ENCODE results near the gene MAD2L1. TPM values are rescaled to one million over a fixed set of nuclear protein-coding genes. Genes with fewer than 3 reads are reported as not detected.

The MAD2L1 gene
- total and polyA plus RNA-seq, 2 of the 13 experiments (the other 11 are each of a cell fraction or from before 2014, with no cell fraction given), result 40.6 to 109 TPM

GRCh38 chr4:120043828-120044227 is 22.8 kb downstream of the MAD2L1 start:
- intact Hi-C loops (cut with micrococcal nuclease; ENCODE audit: unreplicated experiment) (no loop called here), in situ Hi-C loops (cut with HindIII; ENCODE audit: extremely low pct_ligation_motif_present, low pct_unique_long_range_greater_than_20kb) (no loop called here)
- Histone ChIP-seq H3K36me3 (replicated peaks in 1 of 2; ENCODE audit: control insufficient read depth in 1 of 2, insufficient read depth in 2 of 2, low read length in 2 of 2) (no peaks in the 10 kb centered on the region), H3K4me2 (ENCODE audit: low read depth, low read length) (no peak overlapping the region; the same call in 1 of the 2 replicates), H2AFZ (ENCODE audit: low read length) (no peak overlapping the region), H3K9ac (ENCODE audit: insufficient read depth, low read depth, low read length) (no peak overlapping the region), H3K27ac (ENCODE audit: extremely low read length, insufficient read depth, low read length) (no peak overlapping the region), H3K4me3 (replicated peaks in 1 of 3; ENCODE audit: insufficient read depth in 1 of 3, low read depth in 2 of 3, low read length in 3 of 3) (peak overlapping the region; percentile 10 to 25 (median 16); a peak in 3 of 6 replicates), H3K9me3 (ENCODE audit: low read length) (no peaks in the 10 kb centered on the region), H3K27me3 (ENCODE audit: control insufficient read depth in 1 of 2, insufficient read depth in 2 of 2, low read length in 2 of 2) (no peaks in the 10 kb centered on the region), H4K20me1 (ENCODE audit: insufficient read depth, low read length) (no peaks in the 10 kb centered on the region), H3K4me1 (ENCODE audit: insufficient read depth, low read length) (no peaks in the 10 kb centered on the region), H3K79me2 (ENCODE audit: insufficient read depth, low read length) (no peaks in the 10 kb centered on the region)
- ATAC-seq (peak; percentile 65; the same call in 2 of the 3 replicates), FAIRE-seq (no peak), DNase-seq (ENCODE audit: low spot score) (no peak)
- 28% methylated on average over 4 of the region's 4 CpGs for WGBS (ENCODE audit: low lambda C conversion rate)
- BruUV-seq (replicated peaks), result no TSS peak
- ChIA-PET POLR2A (no interaction called here), CTCF (ENCODE audit: low intra/inter-chr PET ratio, low total read pairs) (no interaction called here)
- TF ChIP-seq ZNF136 (CRISPR knock-in tag; IDR thresholded peaks at IDR 0.05; ENCODE audit: low read depth) (peak; percentile 82; the same call in 1 of the 2 replicates), FOXK2 (IDR thresholded peaks at IDR 0.05) (no peak), ATAD3A (CRISPR knock-in tag; IDR thresholded peaks at IDR 0.05) (no peak), IRF2 (CRISPR knock-in tag; IDR thresholded peaks at IDR 0.05) (peak; percentile 36; the same call in 1 of the 2 replicates), ZSCAN12 (CRISPR knock-in tag; IDR thresholded peaks at IDR 0.05) (no peak)

- Histone ChIP-seq H3K4me3 (replicated peaks in 1 of 3; ENCODE audit: insufficient read depth in 1 of 3, low read depth in 2 of 3, low read length in 3 of 3) (no peak overlapping the region), H3K4me1 (ENCODE audit: insufficient read depth, low read length) (no peaks in the 10 kb centered on the region), H3K27ac (ENCODE audit: extremely low read length, insufficient read depth, low read length) (no peak overlapping the region), H3K27me3 (ENCODE audit: control insufficient read depth in 1 of 2, insufficient read depth in 2 of 2, low read length in 2 of 2) (no peaks in the 10 kb centered on the region), H4K20me1 (ENCODE audit: insufficient read depth, low read length) (no peaks in the 10 kb centered on the region), H3K4me2 (ENCODE audit: low read depth, low read length) (no peak overlapping the region), H3K79me2 (ENCODE audit: insufficient read depth, low read length) (no peaks in the 10 kb centered on the region), H2AFZ (ENCODE audit: low read length) (no peak overlapping the region), H3K9ac (ENCODE audit: insufficient read depth, low read depth, low read length) (no peak overlapping the region), H3K36me3 (replicated peaks in 1 of 2; ENCODE audit: control insufficient read depth in 1 of 2, insufficient read depth in 2 of 2, low read length in 2 of 2) (no peaks in the 10 kb centered on the region), H3K9me3 (ENCODE audit: low read length) (no peaks in the 10 kb centered on the region)
- ChIA-PET CTCF (ENCODE audit: low intra/inter-chr PET ratio, low total read pairs) (no interaction called here), POLR2A (no interaction called here)
- BruUV-seq (replicated peaks), result no TSS peak
- WGBS (ENCODE audit: low lambda C conversion rate), result 2% methylated on average over 2 of the region's 2 CpGs
- DNase-seq (ENCODE audit: low spot score), result no peak
- no peak for ATAC-seq
- FAIRE-seq, result no peak
- in situ Hi-C loops (cut with HindIII; ENCODE audit: extremely low pct_ligation_motif_present, low pct_unique_long_range_greater_than_20kb), result no loop called here
- intact Hi-C loops (cut with micrococcal nuclease; ENCODE audit: unreplicated experiment), result no loop called here
- no peak for TF ChIP-seq ZBED4 (CRISPR knock-in tag; IDR thresholded peaks at IDR 0.05; ENCODE audit: borderline replicate concordance)
- TF ChIP-seq THAP11 (CRISPR knock-in tag; IDR thresholded peaks at IDR 0.05), result no peak
- TF ChIP-seq SOX5 (CRISPR knock-in tag; IDR thresholded peaks at IDR 0.05; ENCODE audit: borderline replicate concordance), result no peak
- no peak for TF ChIP-seq POLR2G (IDR thresholded peaks at IDR 0.05; ENCODE audit: low read depth, low read length)
- no peak for TF ChIP-seq SCMH1 (CRISPR knock-in tag; IDR thresholded peaks at IDR 0.05; ENCODE audit: borderline replicate concordance)
- TF ChIP-seq KLF6 (CRISPR knock-in tag; IDR thresholded peaks at IDR 0.05), result no peak
- TF ChIP-seq ZNF362 (CRISPR knock-in tag; IDR thresholded peaks at IDR 0.05; ENCODE audit: borderline replicate concordance), result no peak
- no peak for TF ChIP-seq CENPX (CRISPR knock-in tag; IDR thresholded peaks at IDR 0.05)
- TF ChIP-seq NR2C2 (CRISPR knock-in tag; IDR thresholded peaks at IDR 0.05; ENCODE audit: borderline replicate concordance), result no peak
- no peak for TF ChIP-seq ZFP37 (CRISPR knock-in tag; IDR thresholded peaks at IDR 0.05; ENCODE audit: borderline replicate concordance)
- TF ChIP-seq MYC (CRISPR knock-in tag; IDR thresholded peaks at IDR 0.05; ENCODE audit: borderline replicate concordance), result no peak
Observed at GRCh38 chr4:120037411-120037810, 29.2 kb downstream of the MAD2L1 start.
